Measurements from ENCODE around the gene RNF44. TPM values are rescaled to one million over a fixed set of nuclear protein-coding genes. Genes with fewer than 3 reads are reported as not detected.

The RNF44 gene
- total RNA-seq, result 100 to 1,000 TPM in 1 of 2 experiments, 10 to 100 TPM in 1; 96.5 to 111 TPM

- H3K36me3 Mint-ChIP-seq, result peaks cover 20% of the 10 kb centered on the region
- peaks cover 67% of the 10 kb centered on the region for H3K4me1 Mint-ChIP-seq
- DNase-seq (peak; percentile 99), ATAC-seq (peak; percentile 66)
- H3K27me3 Mint-ChIP-seq, result no peaks in the 10 kb centered on the region
- CTCF ChIA-PET, result interaction anchor here (0.6 to 2.7 kb wide), 10 partner anchors 7 to 175 kb away, joined by 3 to 15 read pairs (median 5); partner anchors contain the start of genes CLTB, FAF2, HIGD2A and NOP16
- peak within 1 kb of the TSS; percentile 93 for H3K4me3 Mint-ChIP-seq
- H3K9me3 Mint-ChIP-seq (ENCODE audit: low read depth), result no peaks in the 10 kb centered on the region
- H3K27ac Mint-ChIP-seq, result peak within 1 kb of the TSS; percentile 90
Observed at GRCh38 chr5:176536902-176537553, at the start of gene RNF44. Gene RNF44 (minus strand): TSS chr5:176537402. CDS start chr5:176532472, 4,930 bp downstream.

DNA sequence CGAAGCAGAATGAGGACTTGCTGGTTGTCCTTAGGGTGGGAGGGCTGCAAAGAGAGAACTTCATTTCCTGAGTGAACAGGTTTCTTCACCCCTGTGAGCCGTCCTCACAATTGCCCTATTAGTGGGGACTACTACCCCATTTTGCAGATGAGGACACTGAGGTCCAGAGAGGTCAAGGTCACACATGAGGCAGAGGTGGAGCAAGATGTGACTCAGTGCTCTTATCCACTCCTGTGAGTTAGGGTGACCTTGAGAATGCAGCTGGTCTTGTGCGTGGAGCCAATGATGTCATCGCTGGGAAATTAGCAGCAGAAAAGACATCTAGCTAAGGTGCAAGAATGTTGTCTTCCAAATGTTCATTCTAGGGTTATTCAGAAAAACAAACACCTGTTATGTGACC is 45.9 kb upstream of the RNF44 start:
- no peak overlapping the region for H3K27ac Mint-ChIP-seq
- H3K4me1 Mint-ChIP-seq, result peaks cover 1% of the 10 kb centered on the region
- ATAC-seq (no peak), DNase-seq (no peak)
- CTCF ChIA-PET, result no interaction called here
- H3K4me3 Mint-ChIP-seq, result no peak overlapping the region
- H3K36me3 Mint-ChIP-seq, result peaks cover 5% of the 10 kb centered on the region
- no peaks in the 10 kb centered on the region for H3K27me3 Mint-ChIP-seq
- H3K9me3 Mint-ChIP-seq (ENCODE audit: low read depth), result peaks cover 7% of the 10 kb centered on the region

GRCh38 chr5:176581361-176581760 is 44.2 kb upstream of the RNF44 start:
- no peak overlapping the region for H3K27ac Mint-ChIP-seq
- no peak overlapping the region for H3K4me3 Mint-ChIP-seq
- ATAC-seq (no peak), DNase-seq (no peak)
- peaks cover 5% of the 10 kb centered on the region for H3K36me3 Mint-ChIP-seq
- peaks cover 1% of the 10 kb centered on the region for H3K4me1 Mint-ChIP-seq
- CTCF ChIA-PET, result no interaction called here
- no peaks in the 10 kb centered on the region for H3K27me3 Mint-ChIP-seq
- peaks cover 6% of the 10 kb centered on the region for H3K9me3 Mint-ChIP-seq (ENCODE audit: low read depth)

GRCh38 chr5:176579323-176579722 is 42.1 kb upstream of the RNF44 start:
- no peak for ATAC-seq
- CTCF ChIA-PET, result interaction anchor here (1.0 to 1.7 kb wide), 4 partner anchors 9 to 191 kb away, joined by 3 to 11 read pairs (median 4); partner anchors contain the start of genes CLTB, HIGD2A and NOP16
- H3K9me3 Mint-ChIP-seq (ENCODE audit: low read depth), result no peaks in the 10 kb centered on the region

GRCh38 chr5:176578391-176578808 is 41.2 kb upstream of the RNF44 start:
- Mint-ChIP-seq H3K36me3 (no peaks in the 10 kb centered on the region), H3K4me3 (no peak overlapping the region), H3K4me1 (peaks cover 7% of the 10 kb centered on the region), H3K9me3 (ENCODE audit: low read depth) (no peaks in the 10 kb centered on the region), H3K27ac (no peak overlapping the region), H3K27me3 (no peaks in the 10 kb centered on the region)
- CTCF ChIA-PET, result interaction anchor here (1.4 to 1.7 kb wide), 4 partner anchors 8 to 190 kb away, joined by 4 to 11 read pairs (median 4); partner anchors contain the start of genes CLTB, HIGD2A and NOP16
- DNase-seq (peak; percentile 62), ATAC-seq (peak; percentile 65)

More at GRCh38 chr5:176579323-176579722, 42.1 kb upstream of the RNF44 start:
- Mint-ChIP-seq H3K4me3 (no peak overlapping the region), H3K27me3 (no peaks in the 10 kb centered on the region), H3K4me1 (peaks cover 2% of the 10 kb centered on the region), H3K27ac (no peak overlapping the region), H3K36me3 (no peaks in the 10 kb centered on the region)
- DNase-seq, result no peak

- no peak overlapping the region for H3K4me3 Mint-ChIP-seq
- peaks cover 3% of the 10 kb centered on the region for H3K27me3 Mint-ChIP-seq
- DNase-seq (no peak), ATAC-seq (no peak)
- no peaks in the 10 kb centered on the region for H3K9me3 Mint-ChIP-seq (ENCODE audit: low read depth)
- H3K27ac Mint-ChIP-seq, result no peak overlapping the region
- H3K4me1 Mint-ChIP-seq, result peaks cover 7% of the 10 kb centered on the region
- no peaks in the 10 kb centered on the region for H3K36me3 Mint-ChIP-seq
- CTCF ChIA-PET, result interaction anchor here (1.4 to 1.7 kb wide), 3 partner anchors 20 to 190 kb away, joined by 4 to 11 read pairs (median 4); partner anchors contain the start of genes CLTB, HIGD2A and NOP16
Observed at GRCh38 chr5:176577312-176578176, 40.3 kb upstream of the RNF44 start.

DNA sequence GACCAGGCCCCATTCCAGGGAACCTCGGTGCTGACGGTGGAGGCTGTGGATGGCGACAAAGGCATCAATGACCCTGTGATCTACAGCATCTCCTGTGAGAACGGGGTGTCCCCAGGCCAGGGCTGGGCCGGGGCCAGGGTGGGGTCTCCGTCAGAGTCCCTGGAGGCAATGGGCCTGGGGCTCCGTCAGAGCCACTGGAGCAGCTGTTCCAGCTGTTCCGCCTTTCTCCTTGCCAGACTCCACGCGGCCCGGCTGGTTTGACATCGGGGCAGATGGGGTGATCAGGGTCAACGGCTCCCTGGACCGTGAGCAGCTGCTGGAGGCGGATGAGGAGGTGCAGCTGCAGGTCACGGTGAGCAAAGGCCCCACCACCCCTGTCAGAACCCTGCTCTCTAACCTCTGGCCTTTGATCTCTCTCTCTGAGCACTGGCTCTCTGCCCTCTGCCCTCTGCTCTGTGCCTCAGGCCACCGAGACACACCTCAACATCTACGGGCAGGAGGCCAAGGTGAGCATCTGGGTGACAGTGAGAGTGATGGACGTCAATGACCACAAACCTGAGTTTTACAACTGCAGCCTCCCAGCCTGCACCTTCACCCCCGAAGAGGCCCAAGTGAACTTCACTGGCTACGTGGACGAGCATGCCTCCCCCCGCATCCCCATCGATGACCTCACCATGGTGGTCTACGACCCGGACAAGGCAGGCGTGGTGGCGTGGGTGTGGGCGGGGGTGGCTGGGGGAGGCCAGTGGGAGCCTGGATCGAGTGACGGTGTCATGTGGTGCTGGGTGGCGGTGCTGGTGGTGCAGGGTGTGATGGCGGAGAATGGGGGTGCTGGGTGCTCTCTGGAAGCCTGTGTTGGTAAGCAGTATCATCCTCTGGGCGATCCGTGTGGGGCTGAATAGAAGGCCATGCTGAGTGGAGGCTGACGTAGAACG is 38.6 kb upstream of the RNF44 start:
- ATAC-seq, result no peak
- DNase-seq, result no peak
- Mint-ChIP-seq H3K4me1 (peaks cover 7% of the 10 kb centered on the region), H3K9me3 (ENCODE audit: low read depth) (no peaks in the 10 kb centered on the region), H3K4me3 (no peak overlapping the region), H3K36me3 (no peaks in the 10 kb centered on the region), H3K27me3 (peaks cover 9% of the 10 kb centered on the region), H3K27ac (no peak overlapping the region)
- CTCF ChIA-PET, result interaction anchor here (1.0 to 2.3 kb wide), 2 partner anchors 12 to 21 kb away, joined by 3 to 11 read pairs; no protein-coding TSS in a partner anchor

DNA sequence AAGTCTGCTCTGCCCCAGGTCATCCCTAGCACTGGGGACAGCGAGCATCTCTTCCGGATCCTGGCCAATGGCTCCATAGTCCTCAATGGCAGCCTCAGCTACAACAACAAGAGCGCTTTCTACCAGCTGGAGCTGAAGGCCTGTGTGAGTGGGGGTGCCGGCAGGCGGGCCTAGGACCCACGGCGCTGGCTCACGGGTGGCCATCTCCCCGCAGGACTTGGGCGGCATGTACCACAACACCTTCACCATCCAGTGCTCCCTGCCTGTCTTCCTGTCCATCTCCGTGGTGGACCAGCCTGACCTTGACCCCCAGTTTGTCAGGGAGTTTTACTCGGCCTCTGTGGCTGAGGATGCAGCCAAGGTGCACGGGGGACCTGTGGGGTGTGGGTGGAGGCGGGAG is 37.9 kb upstream of the RNF44 start:
- DNase-seq, result no peak
- CTCF ChIA-PET, result interaction anchor here (1.0 to 2.3 kb wide), 5 partner anchors 9 to 45 kb away, joined by 3 to 11 read pairs (median 3); no protein-coding TSS in a partner anchor
- no peak overlapping the region for H3K27ac Mint-ChIP-seq
- no peak overlapping the region for H3K4me3 Mint-ChIP-seq
- no peaks in the 10 kb centered on the region for H3K9me3 Mint-ChIP-seq (ENCODE audit: low read depth)
- no peaks in the 10 kb centered on the region for H3K36me3 Mint-ChIP-seq
- peaks cover 7% of the 10 kb centered on the region for H3K4me1 Mint-ChIP-seq
- ATAC-seq, result no peak
- peaks cover 10% of the 10 kb centered on the region for H3K27me3 Mint-ChIP-seq

GRCh38 chr5:176574297-176574591 is 37.0 kb upstream of the RNF44 start:
- H3K27me3 Mint-ChIP-seq, result peaks cover 10% of the 10 kb centered on the region
- ATAC-seq, result no peak
- H3K4me1 Mint-ChIP-seq, result peaks cover 7% of the 10 kb centered on the region
- H3K27ac Mint-ChIP-seq, result no peak overlapping the region
- H3K36me3 Mint-ChIP-seq, result no peaks in the 10 kb centered on the region
- no peak for DNase-seq
- H3K9me3 Mint-ChIP-seq (ENCODE audit: low read depth), result no peaks in the 10 kb centered on the region
- CTCF ChIA-PET, result interaction anchor here (0.8 to 2.3 kb wide), 13 partner anchors 10 to 158 kb away, joined by 3 to 11 read pairs (median 4); partner anchors contain the start of gene CLTB
- H3K4me3 Mint-ChIP-seq, result no peak overlapping the region

GRCh38 chr5:176573564-176574296 is 36.5 kb upstream of the RNF44 start:
- ATAC-seq (peak; percentile 89), DNase-seq (peak; percentile 79)
- Mint-ChIP-seq H3K9me3 (ENCODE audit: low read depth) (no peaks in the 10 kb centered on the region), H3K36me3 (no peaks in the 10 kb centered on the region), H3K27me3 (peaks cover 10% of the 10 kb centered on the region), H3K27ac (no peak overlapping the region), H3K4me1 (peaks cover 7% of the 10 kb centered on the region), H3K4me3 (no peak overlapping the region)
- CTCF ChIA-PET, result interaction anchor here (0.6 to 2.3 kb wide), 22 partner anchors 8 to 157 kb away, joined by 3 to 11 read pairs (median 4); partner anchors contain the start of genes CLTB, EIF4E1B and SNCB

DNA sequence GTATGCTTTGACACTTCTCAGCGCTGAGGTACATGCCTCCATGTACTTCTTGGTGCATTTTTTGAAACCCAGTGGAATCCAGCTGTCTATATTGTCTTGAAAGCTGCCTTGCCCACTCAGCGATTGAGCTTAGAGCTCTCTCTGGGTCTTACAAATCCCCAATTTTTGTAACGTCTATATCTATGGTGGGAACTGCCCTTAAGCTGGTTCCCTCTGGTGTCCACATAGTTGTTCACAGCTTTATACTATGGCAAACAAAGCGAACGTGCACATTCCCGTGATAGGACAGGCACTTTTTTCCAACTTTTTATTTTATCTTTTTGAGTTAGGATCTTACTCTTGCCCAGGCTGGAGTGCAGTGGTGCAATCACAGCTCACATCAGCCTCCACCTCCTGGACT is 32.8 kb upstream of the RNF44 start:
- Mint-ChIP-seq H3K4me3 (no peak overlapping the region), H3K27me3 (peaks cover 10% of the 10 kb centered on the region), H3K9me3 (ENCODE audit: low read depth) (no peaks in the 10 kb centered on the region), H3K27ac (no peak overlapping the region), H3K36me3 (no peaks in the 10 kb centered on the region), H3K4me1 (peaks cover 5% of the 10 kb centered on the region)
- CTCF ChIA-PET, result interaction anchor here (0.8 to 1.5 kb wide), 6 partner anchors 9 to 181 kb away, joined by 3 to 10 read pairs (median 4); partner anchors contain the start of genes CLTB, HIGD2A and NOP16
- ATAC-seq (no peak), DNase-seq (no peak)

- Mint-ChIP-seq H3K4me1 (no peaks in the 10 kb centered on the region), H3K36me3 (no peaks in the 10 kb centered on the region), H3K27me3 (peaks cover 10% of the 10 kb centered on the region), H3K9me3 (ENCODE audit: low read depth) (no peaks in the 10 kb centered on the region), H3K27ac (no peak overlapping the region), H3K4me3 (no peak overlapping the region)
- no peak for ATAC-seq
- CTCF ChIA-PET, result no interaction called here
- DNase-seq, result no peak
Observed at GRCh38 chr5:176568657-176569056, 31.5 kb upstream of the RNF44 start.
